ENCODE results near the gene DQX1. TPM values are rescaled to one million over a fixed set of nuclear protein-coding genes. Genes with fewer than 3 reads are reported as not detected.

The DQX1 gene
- polyA plus RNA-seq, 1 donor from 2014 or later: 0.59 TPM

DNA sequence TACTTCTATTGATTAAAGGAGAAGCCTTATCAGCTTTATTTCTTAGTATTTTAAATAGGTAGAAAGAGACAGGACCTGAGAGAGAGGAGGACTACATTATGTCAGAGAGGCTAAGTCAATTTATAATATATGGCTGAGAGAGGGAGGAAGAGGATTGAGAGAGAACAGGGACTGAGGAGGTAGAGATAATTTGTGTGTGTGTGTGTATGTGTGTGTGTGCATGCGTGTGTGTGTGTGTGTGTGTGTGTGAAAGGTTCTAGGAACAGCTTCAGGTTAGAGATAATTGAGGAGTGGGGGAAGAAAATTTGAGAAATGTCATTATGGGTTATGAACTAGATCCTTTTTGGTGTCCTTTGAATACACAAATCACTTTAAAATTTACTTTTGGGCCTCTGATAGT, 43.7 kb upstream of the DQX1 start:
- Histone ChIP-seq H3K9me2 (ENCODE audit: insufficient read depth, low read length) (no peaks in the 10 kb centered on the region), H3F3A (ENCODE audit: insufficient read depth, low read length, poor library complexity, severe bottlenecking) (no peaks in the 10 kb centered on the region), H3K4me3 (ENCODE audit: low read length) (no peak overlapping the region), H3K9ac (ENCODE audit: low read length) (no peak overlapping the region), H4K20me1 (ENCODE audit: insufficient read depth) (no peaks in the 10 kb centered on the region), H3K27ac (ENCODE audit: low read length) (no peak overlapping the region), H3K27me3 (ENCODE audit: insufficient read depth, low read depth, low read length) (no peaks in the 10 kb centered on the region), H2AFZ (ENCODE audit: low read depth, low read length) (no peak overlapping the region), H3K9me3 (ENCODE audit: low read length) (no peaks in the 10 kb centered on the region), H3K4me2 (ENCODE audit: low read length) (no peak overlapping the region), H3K79me2 (replicated peaks; ENCODE audit: insufficient read depth, low read length) (no peaks in the 10 kb centered on the region), H3K36me3 (ENCODE audit: insufficient read depth, low read length) (no peaks in the 10 kb centered on the region)
- no peak for TF ChIP-seq SMC3 (conservative IDR thresholded peaks at IDR 0.05; ENCODE audit: poor library complexity)
- TF ChIP-seq, protein P1, sequence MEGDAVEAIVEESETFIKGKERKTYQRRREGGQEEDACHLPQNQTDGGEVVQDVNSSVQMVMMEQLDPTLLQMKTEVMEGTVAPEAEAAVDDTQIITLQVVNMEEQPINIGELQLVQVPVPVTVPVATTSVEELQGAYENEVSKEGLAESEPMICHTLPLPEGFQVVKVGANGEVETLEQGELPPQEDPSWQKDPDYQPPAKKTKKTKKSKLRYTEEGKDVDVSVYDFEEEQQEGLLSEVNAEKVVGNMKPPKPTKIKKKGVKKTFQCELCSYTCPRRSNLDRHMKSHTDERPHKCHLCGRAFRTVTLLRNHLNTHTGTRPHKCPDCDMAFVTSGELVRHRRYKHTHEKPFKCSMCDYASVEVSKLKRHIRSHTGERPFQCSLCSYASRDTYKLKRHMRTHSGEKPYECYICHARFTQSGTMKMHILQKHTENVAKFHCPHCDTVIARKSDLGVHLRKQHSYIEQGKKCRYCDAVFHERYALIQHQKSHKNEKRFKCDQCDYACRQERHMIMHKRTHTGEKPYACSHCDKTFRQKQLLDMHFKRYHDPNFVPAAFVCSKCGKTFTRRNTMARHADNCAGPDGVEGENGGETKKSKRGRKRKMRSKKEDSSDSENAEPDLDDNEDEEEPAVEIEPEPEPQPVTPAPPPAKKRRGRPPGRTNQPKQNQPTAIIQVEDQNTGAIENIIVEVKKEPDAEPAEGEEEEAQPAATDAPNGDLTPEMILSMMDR (IDR thresholded peaks at IDR 0.05; ENCODE audit: poor library complexity, severe bottlenecking): no peak
- TF ChIP-seq RAD21 (conservative IDR thresholded peaks at IDR 0.05): no peak
- TF ChIP-seq TAF1 (IDR thresholded peaks at IDR 0.05; ENCODE audit: low read depth): no peak
- no peak for TF ChIP-seq POLR2AphosphoS5 (IDR thresholded peaks at IDR 0.05)
- no peak for TF ChIP-seq MXI1 (conservative IDR thresholded peaks at IDR 0.05; ENCODE audit: poor library complexity, severe bottlenecking)
- no peak for TF ChIP-seq EP300 (conservative IDR thresholded peaks at IDR 0.05; ENCODE audit: poor library complexity, severe bottlenecking)
- TF ChIP-seq, protein P2, sequence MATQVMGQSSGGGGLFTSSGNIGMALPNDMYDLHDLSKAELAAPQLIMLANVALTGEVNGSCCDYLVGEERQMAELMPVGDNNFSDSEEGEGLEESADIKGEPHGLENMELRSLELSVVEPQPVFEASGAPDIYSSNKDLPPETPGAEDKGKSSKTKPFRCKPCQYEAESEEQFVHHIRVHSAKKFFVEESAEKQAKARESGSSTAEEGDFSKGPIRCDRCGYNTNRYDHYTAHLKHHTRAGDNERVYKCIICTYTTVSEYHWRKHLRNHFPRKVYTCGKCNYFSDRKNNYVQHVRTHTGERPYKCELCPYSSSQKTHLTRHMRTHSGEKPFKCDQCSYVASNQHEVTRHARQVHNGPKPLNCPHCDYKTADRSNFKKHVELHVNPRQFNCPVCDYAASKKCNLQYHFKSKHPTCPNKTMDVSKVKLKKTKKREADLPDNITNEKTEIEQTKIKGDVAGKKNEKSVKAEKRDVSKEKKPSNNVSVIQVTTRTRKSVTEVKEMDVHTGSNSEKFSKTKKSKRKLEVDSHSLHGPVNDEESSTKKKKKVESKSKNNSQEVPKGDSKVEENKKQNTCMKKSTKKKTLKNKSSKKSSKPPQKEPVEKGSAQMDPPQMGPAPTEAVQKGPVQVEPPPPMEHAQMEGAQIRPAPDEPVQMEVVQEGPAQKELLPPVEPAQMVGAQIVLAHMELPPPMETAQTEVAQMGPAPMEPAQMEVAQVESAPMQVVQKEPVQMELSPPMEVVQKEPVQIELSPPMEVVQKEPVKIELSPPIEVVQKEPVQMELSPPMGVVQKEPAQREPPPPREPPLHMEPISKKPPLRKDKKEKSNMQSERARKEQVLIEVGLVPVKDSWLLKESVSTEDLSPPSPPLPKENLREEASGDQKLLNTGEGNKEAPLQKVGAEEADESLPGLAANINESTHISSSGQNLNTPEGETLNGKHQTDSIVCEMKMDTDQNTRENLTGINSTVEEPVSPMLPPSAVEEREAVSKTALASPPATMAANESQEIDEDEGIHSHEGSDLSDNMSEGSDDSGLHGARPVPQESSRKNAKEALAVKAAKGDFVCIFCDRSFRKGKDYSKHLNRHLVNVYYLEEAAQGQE (IDR thresholded peaks at IDR 0.05; ENCODE audit: borderline replicate concordance): no peak
- TF ChIP-seq EZH2 (IDR thresholded peaks at IDR 0.05; ENCODE audit: borderline replicate concordance, insufficient read depth, low read length, poor library complexity, severe bottlenecking): no peak

DNA sequence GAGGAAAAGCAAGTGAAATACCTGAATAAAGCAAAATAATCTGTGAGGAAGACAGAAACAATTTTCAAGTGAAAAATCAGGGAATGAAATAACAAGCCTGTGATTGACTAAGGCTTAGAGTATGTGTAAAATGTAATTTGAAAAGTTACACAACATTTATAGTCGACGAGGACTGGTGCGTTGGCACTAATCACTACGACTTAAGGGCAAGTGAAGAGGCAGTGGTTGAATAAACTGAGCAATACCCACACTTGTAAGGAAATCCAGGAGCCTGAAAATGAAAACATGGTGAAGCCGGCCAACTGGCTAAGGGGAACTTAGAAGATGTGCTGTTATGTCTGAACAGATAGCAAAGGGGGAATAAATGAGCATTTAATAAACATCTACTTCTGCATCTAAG, 41.9 kb upstream of the DQX1 start:
- Histone ChIP-seq H3K79me2 (replicated peaks; ENCODE audit: insufficient read depth, low read length) (no peaks in the 10 kb centered on the region), H4K20me1 (ENCODE audit: insufficient read depth) (no peaks in the 10 kb centered on the region), H3K27ac (ENCODE audit: low read length) (no peak overlapping the region), H3K9ac (ENCODE audit: low read length) (no peak overlapping the region), H3F3A (ENCODE audit: insufficient read depth, low read length, poor library complexity, severe bottlenecking) (no peaks in the 10 kb centered on the region), H3K4me3 (ENCODE audit: low read length) (no peak overlapping the region), H3K4me2 (ENCODE audit: low read length) (no peak overlapping the region), H3K36me3 (ENCODE audit: insufficient read depth, low read length) (no peaks in the 10 kb centered on the region), H3K9me2 (ENCODE audit: insufficient read depth, low read length) (no peaks in the 10 kb centered on the region), H2AFZ (ENCODE audit: low read depth, low read length) (no peak overlapping the region), H3K9me3 (ENCODE audit: low read length) (no peaks in the 10 kb centered on the region), H3K27me3 (ENCODE audit: insufficient read depth, low read depth, low read length) (no peaks in the 10 kb centered on the region)
- TF ChIP-seq RAD21 (conservative IDR thresholded peaks at IDR 0.05): no peak
- TF ChIP-seq MXI1 (conservative IDR thresholded peaks at IDR 0.05; ENCODE audit: poor library complexity, severe bottlenecking): no peak
- TF ChIP-seq SMC3 (conservative IDR thresholded peaks at IDR 0.05; ENCODE audit: poor library complexity): no peak
- no peak for TF ChIP-seq EP300 (conservative IDR thresholded peaks at IDR 0.05; ENCODE audit: poor library complexity, severe bottlenecking)
- TF ChIP-seq, protein P2 (IDR thresholded peaks at IDR 0.05; ENCODE audit: borderline replicate concordance): no peak
- TF ChIP-seq, protein P1 (IDR thresholded peaks at IDR 0.05; ENCODE audit: poor library complexity, severe bottlenecking): no peak
- no peak for TF ChIP-seq POLR2AphosphoS5 (IDR thresholded peaks at IDR 0.05)
- TF ChIP-seq EZH2 (IDR thresholded peaks at IDR 0.05; ENCODE audit: borderline replicate concordance, insufficient read depth, low read length, poor library complexity, severe bottlenecking): no peak
- no peak for TF ChIP-seq TAF1 (IDR thresholded peaks at IDR 0.05; ENCODE audit: low read depth)
